GM19193 (cell line): Measurements from ENCODE around the gene RNF168.

Experiments
- POLR2A ChIP-seq: IDR thresholded peaks from 4 replicates; pipeline ENCODE4 v1.6.1; 2011; ENCODE audit not compliant: insufficient read depth, insufficient read length; ENCODE audit errors: extremely low read depth

The RNF168 gene

GRCh38 chr3:196518966-196519717, 15.6 kb upstream of the RNF168 start:
- no peak for TF ChIP-seq POLR2A

DNA sequence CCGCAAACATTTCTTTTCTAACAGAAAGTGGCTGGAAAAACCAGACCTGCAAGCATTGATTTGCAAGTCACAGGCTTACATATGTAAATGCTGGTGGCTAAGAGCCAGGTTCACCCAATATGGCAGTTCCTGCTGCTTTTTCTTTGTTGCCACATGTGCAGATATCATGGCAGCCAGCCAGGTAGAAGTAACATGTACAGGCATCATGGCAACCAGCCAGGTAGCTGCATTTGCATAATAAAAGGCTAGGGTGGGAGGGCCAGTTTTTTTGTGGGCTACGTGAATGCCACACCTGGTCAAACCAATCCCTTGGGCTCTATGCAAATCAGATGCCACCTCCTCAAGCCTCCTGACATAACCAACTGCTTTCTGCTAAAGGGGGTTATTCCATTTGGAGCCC, 14.4 kb upstream of the RNF168 start:
- no peak for TF ChIP-seq POLR2A

DNA sequence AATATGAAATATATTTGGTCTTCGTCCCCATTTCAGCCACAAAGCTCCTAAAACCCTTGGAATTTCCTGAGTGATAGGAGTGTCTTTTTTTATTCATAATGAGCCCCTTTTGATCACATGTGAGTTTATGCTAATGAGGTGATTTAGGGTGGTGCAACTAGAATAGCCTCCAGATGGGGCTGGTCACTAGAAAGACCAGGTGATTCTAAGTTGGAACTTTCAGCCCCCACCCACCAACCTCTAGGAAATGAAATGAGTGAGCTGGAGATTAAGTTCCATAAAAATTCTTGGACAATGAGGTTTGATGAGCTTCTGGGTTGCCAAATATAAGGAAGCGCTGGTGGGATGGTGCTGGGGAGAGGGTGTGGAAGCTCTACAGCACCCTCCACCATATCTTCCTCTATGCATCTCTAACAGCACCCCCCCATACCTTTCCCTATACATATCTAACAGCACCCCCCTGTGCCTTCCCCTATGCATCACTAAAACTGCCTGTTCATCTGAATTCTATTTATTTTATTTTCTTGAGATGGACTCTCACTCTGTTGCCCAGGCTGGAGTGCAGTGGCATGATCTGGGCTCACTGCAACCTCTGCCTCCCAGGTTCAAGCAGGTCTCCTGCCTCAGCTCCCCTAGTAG, 13.7 kb upstream of the RNF168 start:
- TF ChIP-seq POLR2A, result no peak

GRCh38 chr3:196514913-196515621, 11.5 kb upstream of the RNF168 start, which contains the start of gene SMCO1:
Gene SMCO1, minus strand, starts transcription at chr3:196515346. Its CDS starts 137 bp downstream, at chr3:196515209.
- no peak for TF ChIP-seq POLR2A

- no peak for TF ChIP-seq POLR2A
Observed at GRCh38 chr3:196514350-196514716, 10.8 kb upstream of the RNF168 start.

DNA sequence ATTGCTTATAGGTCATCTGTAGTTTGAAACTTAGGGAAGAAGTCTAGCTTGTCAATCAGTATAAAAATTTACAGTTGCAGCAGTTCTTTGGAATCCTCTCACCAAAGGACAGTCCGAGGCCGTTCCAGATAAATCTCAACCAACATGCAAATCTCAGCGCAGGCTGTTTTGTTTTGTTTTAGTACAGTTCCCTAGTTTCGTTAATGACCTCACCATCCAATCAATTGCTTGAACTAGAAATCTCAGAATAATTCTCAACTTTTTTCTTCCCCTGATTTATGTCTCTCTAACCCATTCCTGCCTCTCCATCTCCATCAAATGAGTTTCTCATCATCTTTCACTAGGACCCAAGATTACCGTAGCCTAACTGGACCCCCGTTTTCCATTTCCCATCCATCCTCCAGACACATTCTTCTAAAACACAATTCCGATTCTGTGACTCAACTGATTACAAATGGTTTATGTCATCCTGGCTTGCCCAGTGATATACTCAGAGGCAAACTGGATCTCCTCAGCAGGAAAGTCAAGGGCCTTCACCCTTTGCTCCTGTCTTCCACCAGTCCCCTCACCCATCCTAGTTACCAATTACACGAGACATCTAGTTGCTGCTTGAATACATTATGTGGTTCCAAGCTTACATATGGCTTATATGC, 10.3 kb upstream of the RNF168 start:
- TF ChIP-seq POLR2A, result no peak

GRCh38 chr3:196506687-196507086, 3.1 kb upstream of the RNF168 start:
- no peak for TF ChIP-seq POLR2A

GRCh38 chr3:196504556-196504955, 988 bp upstream of the RNF168 start:
- no peak for TF ChIP-seq POLR2A

GRCh38 chr3:196502775-196503195, 783 bp downstream of the RNF168 start:
- TF ChIP-seq POLR2A, result no peak

- TF ChIP-seq POLR2A, result no peak
Observed at GRCh38 chr3:196501316-196502044, 2.1 kb downstream of the RNF168 start.

DNA sequence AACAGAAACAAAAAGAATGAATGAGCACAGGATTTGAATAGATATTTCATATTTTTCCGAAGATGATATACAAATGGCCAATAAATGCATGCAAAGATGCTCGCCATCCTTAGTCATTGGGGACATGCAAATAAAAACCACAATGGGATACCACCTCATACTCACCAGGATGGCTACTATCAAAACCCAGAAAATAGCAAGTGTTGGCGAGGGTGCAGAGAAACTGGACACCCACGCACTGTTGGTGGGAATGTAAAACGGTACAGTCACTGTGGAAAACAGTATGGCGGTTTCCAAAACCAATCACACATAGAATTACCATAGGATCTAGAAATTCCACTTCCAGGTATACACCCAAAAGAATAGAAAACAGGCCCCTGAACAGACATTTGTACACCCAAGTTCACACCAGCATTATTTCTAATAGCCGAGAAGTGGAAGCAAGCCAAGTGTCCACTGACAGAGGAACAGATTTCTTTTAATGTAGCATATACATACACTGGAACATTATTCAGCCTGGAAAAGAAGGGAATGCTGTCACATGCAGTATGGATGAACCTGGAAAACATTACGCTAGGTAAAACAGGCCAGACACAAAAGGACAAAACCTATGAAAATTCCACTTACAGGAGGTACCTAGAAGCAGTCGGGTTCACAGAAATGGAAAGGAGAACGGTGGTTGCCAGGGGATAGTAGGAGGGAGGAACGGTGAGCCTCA, 3.6 kb downstream of the RNF168 start:
- no peak for TF ChIP-seq POLR2A

- no peak for TF ChIP-seq POLR2A
Observed at GRCh38 chr3:196499061-196499460, 4.5 kb downstream of the RNF168 start.

GRCh38 chr3:196498297-196498696, 5.3 kb downstream of the RNF168 start:
- no peak for TF ChIP-seq POLR2A

DNA sequence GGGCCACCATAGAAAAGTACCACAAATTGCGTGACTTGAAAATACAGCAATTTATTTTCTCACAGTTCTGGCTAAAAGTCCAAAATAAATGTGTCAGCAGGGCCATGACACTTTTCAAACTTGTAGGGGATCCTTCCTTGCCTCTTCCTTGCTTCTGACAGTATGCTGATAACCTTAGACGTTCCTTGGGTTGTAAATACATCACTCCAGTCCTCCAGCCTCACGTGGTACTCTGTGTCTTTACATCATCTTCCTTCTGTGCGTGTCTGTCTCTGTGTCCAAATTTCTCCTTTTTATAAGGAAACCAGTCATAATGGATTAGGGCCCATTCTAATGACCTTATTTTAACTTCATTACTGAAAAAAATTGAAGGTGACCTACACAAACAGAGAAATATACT, 7.4 kb downstream of the RNF168 start:
- TF ChIP-seq POLR2A, result no peak
